Inflammatory macrophage treated with lipopolysaccharide for 1 hour (primary cell): ENCODE results near the gene EXO1.

Experiments
- DNase-seq, 2 donors: peaks; one replicate each; pipeline ENCODE4 v3.0.0-alpha.2; 2020 to 2022

The EXO1 gene

DNA sequence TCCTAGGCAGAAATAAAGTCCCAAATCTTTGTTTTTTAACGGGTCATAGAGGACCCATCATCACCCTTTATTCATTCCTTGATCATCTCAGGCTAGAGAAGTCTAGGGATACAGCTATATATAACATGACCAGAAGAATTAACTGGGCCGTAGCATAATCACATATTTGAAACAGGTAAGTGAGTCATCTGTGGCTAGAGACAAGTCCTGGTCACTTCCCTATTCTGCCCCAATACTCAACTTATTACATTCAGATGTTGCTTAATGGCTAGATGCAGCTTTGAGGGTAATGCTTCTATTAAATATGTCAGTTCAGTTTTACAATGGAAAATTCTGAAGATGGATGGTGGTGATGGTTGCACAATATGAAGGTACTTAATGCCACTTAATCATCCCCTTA, 47.0 kb downstream of the EXO1 start:
- no peak for DNase-seq

DNA sequence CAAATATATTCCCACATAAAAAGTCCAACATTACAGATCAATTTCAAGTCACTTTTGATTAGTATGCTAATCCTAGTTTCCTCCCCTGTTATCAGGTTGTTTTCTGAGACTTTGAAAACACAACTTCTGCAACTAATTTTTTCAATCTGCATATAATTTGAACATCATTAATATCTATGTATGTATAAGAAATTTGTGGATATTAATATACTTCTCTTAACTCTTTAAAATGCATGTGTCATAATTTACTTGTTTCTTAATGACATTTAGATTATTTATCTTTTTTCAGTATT, 48.6 kb downstream of the EXO1 start:
- no peak for DNase-seq

DNA sequence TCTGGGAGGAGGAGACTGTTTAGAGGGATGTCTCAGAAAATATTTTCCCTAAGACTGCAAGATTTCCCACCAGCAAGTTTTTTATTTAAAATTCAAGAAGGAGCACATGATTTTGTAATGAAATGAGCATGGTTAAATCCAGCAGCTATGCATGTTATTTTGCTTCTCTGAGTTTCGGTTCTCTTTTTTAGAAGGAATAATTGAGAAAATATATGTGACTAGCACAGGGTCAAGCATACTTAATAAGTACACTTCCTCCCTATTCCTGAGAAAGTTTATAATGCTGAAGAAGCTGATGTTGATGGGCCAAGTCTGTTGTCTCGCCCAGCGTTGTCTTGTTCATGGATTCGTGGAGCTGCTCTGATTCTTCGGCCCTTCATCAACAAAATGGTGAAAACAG, 51.2 kb downstream of the EXO1 start:
- DNase-seq: peak; percentile 43 to 56

DNA sequence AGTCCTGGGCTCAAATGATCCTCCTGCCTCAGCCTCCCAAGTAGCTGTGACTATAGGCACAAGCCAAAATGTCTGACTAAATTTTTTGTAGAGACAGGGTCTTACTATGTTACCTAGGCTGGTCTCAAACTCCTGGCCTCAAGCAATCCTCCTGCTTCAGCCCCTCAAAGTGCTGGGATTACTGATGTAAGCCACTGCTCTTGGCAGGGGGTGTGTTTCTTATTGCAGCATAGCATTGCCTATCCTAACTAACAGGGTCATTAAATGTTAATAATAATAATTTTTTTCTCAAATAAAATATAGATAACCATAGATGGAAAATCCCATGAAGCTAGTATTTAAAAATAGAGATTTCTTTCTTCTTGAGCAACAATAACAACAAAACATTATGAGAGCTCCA, 52.4 kb downstream of the EXO1 start:
- no peak for DNase-seq

DNA sequence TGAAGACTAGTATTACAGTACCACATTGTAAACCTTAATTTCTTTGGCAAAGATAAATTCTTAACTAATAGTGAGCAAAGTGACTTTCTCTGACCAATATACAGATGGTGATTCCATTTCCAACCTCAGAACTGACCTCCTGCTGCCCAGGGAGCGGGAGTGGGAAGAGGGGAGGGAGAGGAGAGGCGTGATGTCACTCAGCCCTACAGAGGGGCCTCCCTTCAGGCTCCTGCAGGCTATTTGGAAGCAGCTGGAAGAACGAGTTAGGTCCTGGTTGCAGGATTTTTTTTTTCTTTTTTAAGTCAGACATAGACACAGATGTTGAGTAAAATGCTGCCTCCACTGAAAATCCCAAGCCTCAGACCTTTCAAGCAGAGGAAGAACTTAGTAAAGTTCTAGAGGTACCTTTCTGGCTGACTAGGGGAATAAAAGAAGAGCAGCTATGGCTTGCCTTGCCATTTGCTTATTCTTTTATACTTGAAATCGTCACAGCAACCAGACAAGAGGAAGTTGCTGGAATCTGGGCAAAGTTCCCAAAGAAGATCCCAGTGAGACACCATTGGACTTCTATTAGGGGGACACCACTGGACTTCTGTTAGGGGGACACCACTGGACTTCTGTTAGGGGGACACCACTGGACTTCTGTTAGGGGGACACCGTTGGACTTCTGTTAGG, 54.5 kb downstream of the EXO1 start:
- no peak for DNase-seq

DNA sequence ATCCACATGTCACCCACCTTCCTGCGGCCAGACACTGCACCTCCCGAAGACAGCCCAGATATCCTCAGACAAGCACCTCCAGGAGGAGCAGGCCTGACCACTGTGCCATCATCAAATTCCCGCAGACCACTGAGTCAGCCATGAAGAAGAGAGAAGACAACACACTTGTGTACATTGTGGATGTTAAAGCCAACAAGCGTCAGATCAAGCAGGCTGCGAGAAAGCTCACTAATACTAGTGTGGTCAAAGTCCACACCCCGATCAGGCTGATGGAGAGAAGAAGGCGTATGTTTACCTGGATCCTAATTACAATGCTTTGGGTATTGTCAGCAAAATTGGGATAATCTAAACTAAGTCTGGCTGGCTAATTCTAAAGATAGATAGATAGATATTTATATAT, 68.2 kb downstream of the EXO1 start:
- no peak for DNase-seq

DNA sequence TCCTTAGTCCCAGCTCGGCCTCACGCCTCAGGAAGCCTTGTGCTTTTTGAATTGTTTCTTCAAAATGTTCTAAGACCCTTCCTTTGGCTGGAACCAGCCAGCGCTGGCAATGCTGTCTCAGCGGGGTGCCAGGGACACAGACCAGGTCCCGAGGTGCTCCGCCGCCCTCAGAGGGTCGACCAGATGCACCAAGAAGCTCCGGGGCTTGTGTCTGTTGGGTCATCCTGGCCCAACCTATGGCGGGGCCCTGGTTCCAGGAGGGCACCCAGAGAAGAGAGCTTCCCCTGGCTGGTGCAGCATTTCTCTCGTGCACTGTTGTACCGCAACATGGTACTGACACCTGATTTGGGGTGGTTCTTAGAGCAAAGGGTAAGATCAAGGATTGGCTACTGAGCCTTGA, 69.5 kb downstream of the EXO1 start:
- DNase-seq: no peak

DNA sequence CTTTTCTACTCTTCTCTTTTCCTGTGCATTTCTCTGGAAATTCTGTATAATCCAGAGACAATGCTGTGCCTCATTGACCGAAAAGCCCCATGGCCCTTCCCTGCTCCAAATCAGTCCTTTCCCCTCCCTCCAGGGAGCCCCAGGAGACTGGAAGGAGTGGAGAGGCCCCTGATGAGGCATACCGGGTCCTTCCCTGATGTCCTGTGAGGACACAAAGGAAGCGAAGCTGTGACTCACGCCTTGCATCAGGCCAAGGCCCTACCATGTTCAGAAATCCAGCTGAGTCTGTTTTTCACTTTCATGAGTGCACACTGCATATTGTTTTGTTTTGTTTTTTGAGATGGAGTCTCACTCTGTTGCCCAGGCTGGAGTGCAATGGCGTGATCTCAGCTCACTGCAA, 70.9 kb downstream of the EXO1 start:
- peak; percentile 24 to 49 for DNase-seq

DNA sequence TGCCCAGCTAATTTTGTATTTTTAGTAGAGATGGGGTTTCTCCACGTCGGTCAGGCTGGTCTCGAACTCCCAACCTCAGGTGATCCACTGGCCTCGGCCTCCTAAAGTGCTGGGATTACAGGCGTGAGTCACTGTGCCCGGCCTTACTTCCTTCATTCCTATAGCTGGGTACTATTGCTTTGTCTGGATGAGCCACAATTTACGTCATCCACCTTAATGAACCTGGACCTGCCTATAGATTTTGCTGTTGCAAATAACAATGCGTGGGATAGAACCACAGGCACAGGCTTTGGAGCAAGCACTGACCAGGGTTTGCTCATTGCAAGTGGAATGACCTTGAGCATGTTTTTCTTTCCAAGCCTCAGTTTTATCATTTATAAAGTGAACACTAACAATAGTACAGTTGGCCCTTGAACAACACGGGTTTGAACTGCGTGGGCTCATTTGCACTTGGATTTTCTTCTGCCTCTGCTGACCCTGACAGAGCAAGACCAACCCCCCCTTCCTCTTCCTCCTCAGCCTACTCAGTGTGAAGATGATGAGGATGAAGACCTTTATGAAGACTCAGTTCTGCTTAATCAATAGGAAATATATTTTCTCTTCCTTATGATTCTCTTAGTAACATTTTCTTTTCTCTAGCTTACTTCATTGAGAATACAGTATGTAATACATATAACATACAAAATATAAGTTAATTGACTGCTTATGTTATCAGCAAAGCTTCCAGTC, 76.2 kb downstream of the EXO1 start:
- DNase-seq: no peak

DNA sequence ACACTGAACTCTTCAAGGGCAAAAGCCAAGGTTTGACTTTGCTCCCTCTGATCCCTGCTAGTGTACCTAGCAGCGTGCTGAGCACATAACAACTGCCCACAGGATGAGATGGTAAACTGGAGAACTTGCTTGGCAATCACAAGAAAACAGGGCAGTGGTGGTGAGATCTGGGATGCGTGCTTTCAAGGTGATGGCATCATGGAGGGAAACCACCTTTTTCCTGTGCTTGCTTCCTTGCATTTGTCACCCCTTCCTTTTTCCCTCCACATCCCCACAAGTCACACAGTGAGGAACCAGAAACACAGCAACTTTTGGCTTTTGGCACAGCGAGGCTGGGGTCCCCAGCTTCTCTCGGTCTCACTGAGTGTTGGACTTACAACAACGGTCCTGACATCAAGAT, 78.1 kb downstream of the EXO1 start:
- no peak for DNase-seq

DNA sequence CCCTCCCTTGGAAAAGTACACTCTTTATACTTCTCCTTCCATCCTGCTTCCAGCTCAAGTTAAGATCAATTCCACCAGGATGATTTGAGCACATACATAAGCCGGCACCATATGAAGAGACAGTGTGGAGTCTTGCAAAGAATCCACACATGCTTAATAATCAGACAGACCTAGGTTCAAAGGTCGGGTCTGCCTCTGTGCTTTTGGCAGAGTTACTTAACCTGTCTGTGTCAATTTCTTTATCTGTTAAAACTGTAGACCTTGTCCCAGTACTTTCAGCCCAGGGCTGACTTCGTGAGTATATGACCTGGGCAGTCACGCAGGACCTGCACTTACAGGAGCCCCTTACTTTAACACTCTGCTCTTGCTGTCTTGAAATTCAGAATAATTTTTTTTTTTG, 79.3 kb downstream of the EXO1 start:
- no peak for DNase-seq

DNA sequence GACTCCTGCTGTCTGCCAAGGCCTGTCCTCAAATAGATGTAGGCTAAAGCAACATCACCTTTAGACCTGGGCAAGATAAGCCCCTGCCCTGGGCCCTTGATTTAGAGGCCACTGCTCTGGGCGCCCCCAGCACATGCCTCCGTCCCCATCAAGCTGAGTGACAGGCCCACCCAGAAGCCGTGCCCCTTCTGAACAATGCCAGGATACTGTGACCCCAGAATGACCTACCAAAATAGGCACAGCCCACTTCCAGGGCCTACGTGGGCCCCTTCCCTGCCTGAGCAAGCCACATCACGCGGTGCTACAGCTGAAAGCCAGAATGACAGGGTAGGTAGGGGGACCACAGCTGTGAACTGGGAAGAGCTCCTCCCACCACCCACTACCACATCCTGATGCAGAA, 84.8 kb downstream of the EXO1 start:
- no peak for DNase-seq

DNA sequence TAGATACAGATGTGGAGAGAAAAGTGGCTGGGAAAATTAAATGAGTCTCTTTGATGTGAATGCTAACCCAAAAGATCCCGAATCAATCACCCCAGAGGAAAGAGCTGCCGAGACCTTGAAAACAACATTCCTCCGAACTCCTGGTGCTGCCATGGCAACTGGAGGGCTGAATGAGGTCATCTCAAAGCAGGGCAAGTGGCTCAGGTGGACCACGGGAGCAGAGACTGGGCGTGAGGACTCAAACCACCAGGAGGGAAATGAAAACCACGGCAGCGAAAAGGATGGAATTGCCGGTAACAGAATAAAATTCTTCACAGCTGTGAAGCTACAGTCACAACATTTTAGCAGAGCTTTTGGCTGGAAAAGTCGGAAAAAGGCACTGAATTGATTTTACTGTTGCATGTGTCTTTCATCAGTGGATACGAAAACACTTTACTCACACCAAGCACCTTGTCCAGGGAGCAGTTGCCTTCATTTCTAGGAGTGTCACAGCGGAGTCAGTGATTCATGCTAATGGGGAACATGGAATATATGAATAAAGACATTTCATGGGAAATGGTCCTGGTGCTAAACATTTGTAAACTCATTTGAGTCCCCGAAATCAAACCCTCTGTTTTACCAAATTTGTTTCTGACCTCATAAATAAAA, 86.3 kb downstream of the EXO1 start:
- no peak for DNase-seq

DNA sequence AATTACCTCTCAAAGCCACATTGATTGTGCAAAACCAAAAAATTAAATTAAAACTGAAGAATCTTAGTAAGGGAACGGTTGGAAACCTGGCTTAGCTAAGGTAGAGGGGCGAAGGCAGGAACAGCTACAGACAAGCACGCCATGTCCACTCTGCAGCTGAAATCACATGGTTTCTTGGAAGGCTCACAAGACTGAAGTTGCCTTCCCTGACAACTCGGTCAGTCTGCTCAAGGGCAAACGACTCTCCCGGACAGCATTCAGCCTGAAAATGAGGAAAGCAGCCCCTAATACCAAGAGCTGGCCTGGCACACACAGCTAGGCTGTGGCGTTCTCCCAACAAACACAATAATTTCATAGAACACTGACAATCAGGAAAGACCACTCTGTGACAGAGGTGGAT, 86.9 kb downstream of the EXO1 start:
- no peak for DNase-seq
